Kidney epithelial cell (primary cell): ENCODE results near the gene CBFA2T3. TPM values are rescaled to one million over a fixed set of nuclear protein-coding genes. Genes with fewer than 3 reads are reported as not detected.

Experiments
- DNase-seq: peaks from one replicate; pipeline ENCODE4 v3.0.0-alpha.2; 2010; ENCODE audit warnings: low read depth
- H3K27me3 ChIP-seq: 2 replicates; pipeline ENCODE4 v1.6.0; 2011; ENCODE audit warnings: low read length; ENCODE audit not compliant: control insufficient read depth, insufficient read depth
- H3K36me3 ChIP-seq: 2 replicates; pipeline ENCODE4 v1.5.1; 2011; ENCODE audit warnings: low read length; ENCODE audit not compliant: control insufficient read depth, insufficient read depth
- H3K4me3 ChIP-seq: 2 replicates; pipeline ENCODE4 v1.5.1; 2011; ENCODE audit warnings: low read depth, mild to moderate bottlenecking, control low read depth, low read length
- CTCF ChIP-seq: IDR thresholded peaks from 2 replicates; pipeline ENCODE4 v1.5.1; 2011; ENCODE audit warnings: mild to moderate bottlenecking, moderate library complexity, low read length, control low read depth, inconsistent platforms; ENCODE audit not compliant: insufficient read depth, poor library complexity, severe bottlenecking
- total RNA-seq: library from RNA; depleted of rRNA; stranded (reverse); fragments of >200 nt; gene quantifications from 2 replicates; pipeline ENCODE4 v1.2.3, GENCODE V29; 2015

The CBFA2T3 gene
- total RNA-seq, 1 donor from 2014 or later = 0.63 TPM

- Histone ChIP-seq H3K27me3 (peaks cover 31% of the 10 kb centered on the region), H3K4me3 (no peak overlapping the region), H3K36me3 (no peaks in the 10 kb centered on the region)
- DNase-seq = no peak
- no peak for TF ChIP-seq CTCF
These were observed 9.0 kb downstream of the CBFA2T3 start for GRCh38 chr16:88967830-88968588.

GRCh38 chr16:88966986-88967829, 9.8 kb downstream of the CBFA2T3 start:
- no peak for TF ChIP-seq CTCF
- H3K27me3 ChIP-seq = peaks cover 23% of the 10 kb centered on the region
- DNase-seq = no peak
- H3K36me3 ChIP-seq = no peaks in the 10 kb centered on the region
- no peak overlapping the region for H3K4me3 ChIP-seq

- Histone ChIP-seq H3K4me3 (no peak overlapping the region), H3K36me3 (no peaks in the 10 kb centered on the region), H3K27me3 (peaks cover 20% of the 10 kb centered on the region)
- DNase-seq = no peak
- TF ChIP-seq CTCF = no peak
These were observed 11.1 kb downstream of the CBFA2T3 start for GRCh38 chr16:88965826-88966480.

- no peaks in the 10 kb centered on the region for H3K36me3 ChIP-seq
- no peak for TF ChIP-seq CTCF
- DNase-seq = no peak
- peaks cover 17% of the 10 kb centered on the region for H3K27me3 ChIP-seq
- H3K4me3 ChIP-seq = no peak overlapping the region
These were observed 11.6 kb downstream of the CBFA2T3 start for GRCh38 chr16:88965411-88965810.

- Histone ChIP-seq H3K4me3 (no peak overlapping the region), H3K36me3 (no peaks in the 10 kb centered on the region), H3K27me3 (peaks cover 11% of the 10 kb centered on the region)
- no peak for DNase-seq
- no peak for TF ChIP-seq CTCF
These were observed 12.4 kb downstream of the CBFA2T3 start for GRCh38 chr16:88964636-88965035.
